22Rv1 (cell line): Measurements from ENCODE around the gene CENPS.
A peak's percentile ranks its signal among the peaks of the same experiment; 100 is the strongest.

Experiments
- H3K27ac ChIP-seq: fragments of 450-650 bp; 2 replicates; pipeline ENCODE4 v1.5.1; 2017
- CTCF ChIP-seq: fragments of 450-650 bp; IDR thresholded peaks from 2 replicates; pipeline ENCODE4 v1.5.1; 2017; ENCODE audit warnings: mild to moderate bottlenecking
- ZFX ChIP-seq: fragments of 450-650 bp; IDR thresholded peaks from 2 replicates; pipeline ENCODE4 v1.6.1; 2017; ENCODE audit warnings: antibody characterized with exemption, borderline replicate concordance

The CENPS gene

GRCh38 chr1:10424651-10425050 is 5.6 kb upstream of the CENPS start:
- no peak for TF ChIP-seq CTCF
- no peak for TF ChIP-seq ZFX
- H3K27ac ChIP-seq, result peak overlapping the region; percentile 68

- peak overlapping the region; percentile 68 for H3K27ac ChIP-seq
These were observed 4.3 kb upstream of the CENPS start for GRCh38 chr1:10425826-10426534.

GRCh38 chr1:10426535-10426848 is 3.7 kb upstream of the CENPS start:
- H3K27ac ChIP-seq, result peak overlapping the region; percentile 68; the same call in 1 of the 2 replicates

GRCh38 chr1:10428984-10429383 is 1.2 kb upstream of the CENPS start:
- no peak for TF ChIP-seq CTCF
- TF ChIP-seq ZFX, result no peak
- peak overlapping the region; percentile 12; the same call in 1 of the 2 replicates for H3K27ac ChIP-seq

GRCh38 chr1:10429868-10430215 is 391 bp upstream of the CENPS start:
- peak overlapping the region; percentile 78 for H3K27ac ChIP-seq
- TF ChIP-seq CTCF, result no peak
- TF ChIP-seq ZFX, result no peak

- TF ChIP-seq CTCF (no peak), ZFX (no peak)
- peak overlapping the region; percentile 78 for H3K27ac ChIP-seq
These were observed 967 bp downstream of the CENPS start for GRCh38 chr1:10431070-10431730.

- TF ChIP-seq CTCF (no peak), ZFX (no peak)
- no peak overlapping the region for H3K27ac ChIP-seq
These were observed 2.9 kb downstream of the CENPS start for GRCh38 chr1:10432910-10433700.

GRCh38 chr1:10433790-10434189 is 3.6 kb downstream of the CENPS start:
- TF ChIP-seq CTCF (no peak), ZFX (no peak)
- H3K27ac ChIP-seq, result no peak overlapping the region
